RWPE1 (cell line): ENCODE data around the gene EMILIN2.
"Not testable (repeated sequence)": the region's sequence is repeated elsewhere in the genome, so short reads cannot be mapped to it uniquely, and the experiment has no call there.

Experiments
- CTCF ChIA-PET: fragments of 350-600 bp; sonication (Branson Sonifier 250); formaldehyde crosslinking; extraction: SDS; loops from one replicate; lab custom pipeline; 2021; lab: Yijun Ruan, JAX
- POLR2A ChIA-PET: fragments of 400-600 bp; formaldehyde crosslinking; extraction: SDS; loops from one replicate; lab custom pipeline; 2020; ENCODE audit warnings: antibody characterized with exemption; ENCODE audit not compliant: low non-redundant PET; lab: Yijun Ruan, JAX
- DNase-seq: peaks from one replicate; pipeline ENCODE4 v3.0.0; 2012; ENCODE audit warnings: low spot score
- H3K27ac ChIP-seq: fragments of 450-650 bp; 2 replicates; pipeline ENCODE4 v1.5.1; 2017
- TF ChIP-seq, protein P1 (sequence below): fragments of 450-650 bp; conservative IDR thresholded peaks from 2 replicates; pipeline ENCODE4 v1.5.1; 2017; ENCODE audit warnings: low read depth, mild to moderate bottlenecking

Gene EMILIN2

DNA sequence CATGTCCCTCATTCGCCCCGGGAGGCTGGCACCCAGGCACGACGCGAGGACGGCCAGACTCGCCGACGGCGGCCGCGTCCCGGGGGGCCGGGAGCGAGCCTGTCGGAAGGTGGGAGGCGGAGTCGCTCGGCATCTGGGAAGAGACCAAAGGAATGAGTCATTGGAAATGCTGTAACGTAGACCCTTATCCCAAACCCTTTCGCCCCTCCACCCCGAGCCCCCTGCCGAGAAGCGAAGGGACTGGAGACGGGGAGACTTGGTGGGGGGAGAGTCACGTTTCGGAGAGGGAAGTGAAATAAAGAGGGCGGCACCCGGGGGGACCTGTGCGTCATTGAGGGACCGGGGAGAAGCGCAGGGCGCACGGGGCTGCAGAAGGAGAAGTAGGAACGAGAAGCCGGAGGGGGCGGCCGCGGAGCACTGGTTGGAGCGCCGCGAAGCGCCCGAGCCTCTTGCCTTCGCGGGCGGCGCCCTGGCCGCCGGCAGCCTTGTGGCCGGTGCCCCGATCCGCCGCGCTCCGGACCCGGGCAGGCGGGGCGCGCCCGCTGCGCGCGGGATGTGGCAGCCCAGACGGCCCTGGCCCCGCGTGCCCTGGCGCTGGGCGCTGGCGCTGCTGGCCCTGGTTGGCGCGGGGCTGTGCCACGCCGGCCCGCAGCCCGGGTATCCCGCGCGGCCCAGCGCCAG lies at the start of gene EMILIN2:
EMILIN2 (plus strand) TSS at position 371 of the 681 bp plus-strand sequence; CDS start at position 554, 183 bp downstream.
- peak; percentile 31 for DNase-seq
- ChIA-PET CTCF (no interaction called here), POLR2A (no interaction called here)
- no peak within 1 kb of the TSS for H3K27ac ChIP-seq
- TF ChIP-seq, protein P1, sequence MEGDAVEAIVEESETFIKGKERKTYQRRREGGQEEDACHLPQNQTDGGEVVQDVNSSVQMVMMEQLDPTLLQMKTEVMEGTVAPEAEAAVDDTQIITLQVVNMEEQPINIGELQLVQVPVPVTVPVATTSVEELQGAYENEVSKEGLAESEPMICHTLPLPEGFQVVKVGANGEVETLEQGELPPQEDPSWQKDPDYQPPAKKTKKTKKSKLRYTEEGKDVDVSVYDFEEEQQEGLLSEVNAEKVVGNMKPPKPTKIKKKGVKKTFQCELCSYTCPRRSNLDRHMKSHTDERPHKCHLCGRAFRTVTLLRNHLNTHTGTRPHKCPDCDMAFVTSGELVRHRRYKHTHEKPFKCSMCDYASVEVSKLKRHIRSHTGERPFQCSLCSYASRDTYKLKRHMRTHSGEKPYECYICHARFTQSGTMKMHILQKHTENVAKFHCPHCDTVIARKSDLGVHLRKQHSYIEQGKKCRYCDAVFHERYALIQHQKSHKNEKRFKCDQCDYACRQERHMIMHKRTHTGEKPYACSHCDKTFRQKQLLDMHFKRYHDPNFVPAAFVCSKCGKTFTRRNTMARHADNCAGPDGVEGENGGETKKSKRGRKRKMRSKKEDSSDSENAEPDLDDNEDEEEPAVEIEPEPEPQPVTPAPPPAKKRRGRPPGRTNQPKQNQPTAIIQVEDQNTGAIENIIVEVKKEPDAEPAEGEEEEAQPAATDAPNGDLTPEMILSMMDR, result no peak

DNA sequence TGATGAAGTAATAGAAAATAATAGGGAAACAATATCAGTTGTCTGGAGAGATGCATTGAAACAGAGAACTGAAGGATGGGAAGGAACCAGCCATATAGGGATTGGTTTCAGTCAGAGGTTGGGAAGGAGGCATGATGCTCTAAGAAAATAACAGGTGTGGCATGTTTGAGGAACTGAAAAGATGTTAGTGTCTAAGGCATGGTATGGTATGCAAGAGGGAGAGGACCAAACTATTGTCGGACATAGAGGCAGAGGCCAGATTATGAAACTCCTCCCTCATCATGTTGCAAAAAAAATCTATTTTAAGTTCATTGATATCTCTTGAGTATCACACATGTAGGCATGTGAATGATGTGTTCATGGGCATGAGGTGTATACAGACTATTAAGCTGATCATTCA lies 48.9 kb upstream of the EMILIN2 start:
- H3K27ac ChIP-seq, result no peak overlapping the region
- ChIA-PET CTCF (no interaction called here), POLR2A (no interaction called here)
- DNase-seq, result no peak
- TF ChIP-seq, protein P1, result no peak

DNA sequence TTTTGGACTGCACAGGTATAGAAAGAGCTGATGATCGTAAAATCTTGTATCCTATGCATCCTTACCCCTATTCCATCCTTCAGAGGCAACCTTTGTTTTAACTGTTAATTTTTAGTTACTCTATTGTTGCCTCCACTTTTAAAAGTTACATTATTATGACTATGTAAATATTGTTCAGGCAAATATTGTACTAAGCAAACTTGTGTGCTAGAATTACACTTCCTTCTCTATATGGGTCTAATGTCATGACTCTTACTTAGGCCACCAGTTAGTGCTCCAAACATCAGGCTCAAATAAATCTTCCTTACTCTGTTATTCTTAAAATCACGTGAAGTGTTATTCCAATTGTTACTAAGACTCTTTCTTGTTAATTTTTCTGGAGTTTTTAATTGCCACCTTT lies 47.4 kb upstream of the EMILIN2 start:
- TF ChIP-seq, protein P1, result no peak
- ChIA-PET CTCF (no interaction called here), POLR2A (no interaction called here)
- H3K27ac ChIP-seq, result no peak overlapping the region
- DNase-seq, result no peak

DNA sequence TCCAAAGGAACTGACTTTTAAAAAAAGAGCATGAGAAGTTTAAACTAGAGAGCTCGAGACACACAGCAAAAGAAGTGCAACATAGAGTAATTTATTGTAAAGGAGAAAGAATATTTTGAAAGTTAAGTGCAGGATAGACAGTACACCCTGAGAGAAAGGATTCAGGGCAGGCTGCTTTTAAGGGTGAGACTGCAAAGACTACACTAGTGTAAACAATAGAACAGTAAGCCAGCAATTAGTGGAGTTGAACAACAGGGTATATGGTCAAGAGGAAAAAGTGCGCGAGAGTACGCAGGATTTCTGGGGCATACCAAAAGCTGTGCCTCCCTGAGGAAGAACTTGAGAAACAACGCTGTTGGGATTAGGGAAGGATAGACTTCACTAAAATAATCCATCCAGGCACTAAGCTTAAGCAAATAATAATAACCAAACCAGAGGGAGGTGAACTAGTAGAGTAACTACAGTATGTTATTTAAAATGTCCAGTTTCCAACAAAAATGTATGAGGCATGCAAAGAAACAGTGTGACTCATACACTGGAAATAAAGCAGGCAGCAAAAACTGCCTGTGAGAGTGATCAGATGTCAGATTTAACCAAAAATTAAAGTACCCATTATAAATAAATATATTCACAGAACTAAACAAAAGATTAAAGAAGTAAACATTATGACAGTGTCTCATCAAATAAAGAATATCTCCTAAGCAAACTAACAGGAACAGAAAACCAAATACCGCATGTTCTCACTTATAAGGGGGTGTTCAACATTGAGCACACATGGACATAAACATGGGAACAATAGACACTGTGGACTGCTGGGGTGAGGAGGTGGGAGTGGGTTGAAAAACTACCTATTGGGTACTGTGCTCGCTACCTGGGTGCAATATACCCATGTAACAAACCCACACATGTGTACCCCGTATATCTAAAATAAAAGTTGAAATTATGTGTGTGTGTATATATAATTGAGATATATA lies 40.5 kb upstream of the EMILIN2 start:
- TF ChIP-seq, protein P1, result no peak
- no peak for DNase-seq
- ChIA-PET POLR2A (no interaction called here), CTCF (interaction anchor here (0.6 kb wide), 1 partner anchor 409 kb away, joined by 3 read pairs; no protein-coding TSS in a partner anchor)
- H3K27ac ChIP-seq, result no peak overlapping the region

DNA sequence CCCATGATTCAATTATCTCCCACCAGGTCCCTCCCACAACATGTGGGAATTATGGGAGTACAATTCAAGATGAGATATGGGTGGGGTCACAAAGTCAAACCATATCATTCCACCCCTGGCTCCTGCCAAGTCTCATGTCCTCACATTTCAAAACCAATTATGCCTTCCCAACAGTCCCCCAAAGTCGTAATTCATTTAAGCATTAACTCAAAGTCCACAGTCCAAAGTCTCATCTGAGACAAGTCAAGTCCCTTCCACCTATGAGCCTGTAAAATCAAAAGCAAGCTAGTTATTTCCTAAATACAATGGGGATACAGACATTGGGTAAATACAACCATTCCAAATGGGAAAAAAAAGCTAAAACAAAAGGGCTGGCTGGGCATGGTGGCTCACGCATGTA lies 38.2 kb upstream of the EMILIN2 start:
- POLR2A ChIA-PET, H3K27ac ChIP-seq, CTCF ChIA-PET, DNase-seq: not testable (repeated sequence)

DNA sequence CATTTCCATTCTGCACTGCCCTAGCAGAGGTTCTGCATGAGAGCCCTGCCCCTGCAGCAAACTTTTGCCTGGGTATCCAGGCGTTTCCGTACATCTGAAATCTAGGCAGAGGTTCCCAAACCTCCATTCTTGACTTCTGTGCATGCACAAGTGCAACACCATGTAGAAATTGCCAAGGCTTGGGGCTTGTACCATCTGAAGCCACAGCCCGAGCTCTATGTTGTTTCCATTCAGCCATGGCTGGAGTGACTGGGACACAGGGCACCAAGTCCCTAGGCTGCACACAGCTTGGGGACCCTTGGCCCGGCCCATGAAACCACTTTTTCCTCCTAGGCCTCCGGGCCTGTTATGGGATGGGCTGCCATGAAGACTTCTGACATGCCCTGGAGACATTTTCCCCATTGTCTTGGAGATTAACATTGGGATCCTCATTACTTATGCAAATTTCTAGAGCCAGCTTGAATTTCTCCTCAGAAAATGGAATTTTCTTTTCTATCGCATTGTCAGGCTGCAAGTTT lies 37.1 kb upstream of the EMILIN2 start:
- CTCF ChIA-PET, POLR2A ChIA-PET, H3K27ac ChIP-seq, DNase-seq: not testable (repeated sequence)

DNA sequence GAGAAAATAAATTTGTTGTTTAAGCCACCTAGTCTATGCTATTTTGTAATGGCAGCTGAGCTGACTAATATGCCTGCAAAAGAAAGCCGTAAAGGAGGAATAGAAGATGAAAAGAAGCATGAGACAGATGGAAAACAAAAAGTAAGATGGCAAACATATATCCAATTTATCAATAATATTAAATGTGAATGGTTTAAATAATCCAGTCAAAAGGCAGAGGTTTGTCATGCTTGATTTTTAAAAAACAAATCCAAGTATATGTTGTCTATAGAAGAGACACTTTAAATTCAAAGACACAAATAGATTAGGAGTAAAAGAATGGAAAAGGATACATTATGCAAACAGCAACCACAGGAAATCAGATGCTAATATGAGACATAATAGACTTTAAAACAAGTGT lies 35.4 kb upstream of the EMILIN2 start:
- no peak for DNase-seq
- POLR2A ChIA-PET, result no interaction called here
- CTCF ChIA-PET, result no interaction called here
- no peak overlapping the region for H3K27ac ChIP-seq
- TF ChIP-seq, protein P1, result no peak
